IMR-90 (cell line): Measurements from ENCODE around the gene SPATA31A7.
"Not testable (repeated sequence)": the region's sequence is repeated elsewhere in the genome, so short reads cannot be mapped to it uniquely, and the experiment has no call there.

Experiments
- CHD1 ChIP-seq: IDR thresholded peaks from 2 replicates; pipeline ENCODE4 v1.6.1; 2012; ENCODE audit warnings: low read depth, low read length, improper control_type of control experiment
- FOS ChIP-seq: fragments of 150-350 bp; IDR thresholded peaks from 2 replicates; pipeline ENCODE4 v1.6.1; 2016; ENCODE audit warnings: low read depth, low read length
- MAFK ChIP-seq: IDR thresholded peaks from 2 replicates; pipeline ENCODE4 v1.6.1; 2012; ENCODE audit warnings: low read depth, low read length, improper control_type of control experiment
- MXI1 ChIP-seq: IDR thresholded peaks from 2 replicates; pipeline ENCODE4 v1.6.1; 2012; ENCODE audit warnings: low read depth, mild to moderate bottlenecking, low read length, moderate library complexity, borderline replicate concordance
- NFE2L2 ChIP-seq: fragments of 150-350 bp; IDR thresholded peaks from 2 replicates; pipeline ENCODE4 v1.6.1; 2016; ENCODE audit warnings: low read depth, mild to moderate bottlenecking, low read length
- POLR2A ChIP-seq: IDR thresholded peaks from 2 replicates; pipeline ENCODE4 v1.6.1; 2012; ENCODE audit warnings: mild to moderate bottlenecking, low read depth, low read length
- RAD21 ChIP-seq: IDR thresholded peaks from 2 replicates; pipeline ENCODE4 v1.6.1; 2012; ENCODE audit warnings: low read length, improper control_type of control experiment
- TF ChIP-seq, protein P1 (sequence below): conservative IDR thresholded peaks from 2 replicates; pipeline ENCODE4 v1.5.1; 2012; ENCODE audit warnings: mild to moderate bottlenecking, low read depth, low read length, improper control_type of control experiment
- TF ChIP-seq, protein P2 (sequence below): fragments of 150-350 bp; IDR thresholded peaks from 2 replicates; pipeline ENCODE4 v1.6.1; 2017; ENCODE audit warnings: mild to moderate bottlenecking, antibody characterized with exemption, low read length, low read depth

DNA sequence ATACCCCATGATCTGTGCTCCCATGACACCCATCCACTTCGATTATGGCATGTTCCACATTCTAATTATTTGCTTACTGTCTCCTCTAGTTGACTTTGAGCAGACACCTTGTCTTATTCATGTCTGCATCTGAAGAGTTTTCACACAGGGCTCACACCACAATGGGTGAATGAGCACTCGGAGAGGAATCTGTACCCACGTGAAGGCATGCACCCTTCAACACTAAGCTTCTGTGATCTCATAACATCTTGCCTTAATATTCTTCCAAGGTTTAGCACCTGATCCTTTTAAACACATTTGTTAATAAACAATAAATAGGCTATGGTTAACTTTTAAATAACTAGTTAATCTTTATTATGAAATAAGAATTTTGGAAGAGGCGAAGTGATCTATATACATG is 36.6 kb downstream of the SPATA31A7 start:
- TF ChIP-seq, protein P1, sequence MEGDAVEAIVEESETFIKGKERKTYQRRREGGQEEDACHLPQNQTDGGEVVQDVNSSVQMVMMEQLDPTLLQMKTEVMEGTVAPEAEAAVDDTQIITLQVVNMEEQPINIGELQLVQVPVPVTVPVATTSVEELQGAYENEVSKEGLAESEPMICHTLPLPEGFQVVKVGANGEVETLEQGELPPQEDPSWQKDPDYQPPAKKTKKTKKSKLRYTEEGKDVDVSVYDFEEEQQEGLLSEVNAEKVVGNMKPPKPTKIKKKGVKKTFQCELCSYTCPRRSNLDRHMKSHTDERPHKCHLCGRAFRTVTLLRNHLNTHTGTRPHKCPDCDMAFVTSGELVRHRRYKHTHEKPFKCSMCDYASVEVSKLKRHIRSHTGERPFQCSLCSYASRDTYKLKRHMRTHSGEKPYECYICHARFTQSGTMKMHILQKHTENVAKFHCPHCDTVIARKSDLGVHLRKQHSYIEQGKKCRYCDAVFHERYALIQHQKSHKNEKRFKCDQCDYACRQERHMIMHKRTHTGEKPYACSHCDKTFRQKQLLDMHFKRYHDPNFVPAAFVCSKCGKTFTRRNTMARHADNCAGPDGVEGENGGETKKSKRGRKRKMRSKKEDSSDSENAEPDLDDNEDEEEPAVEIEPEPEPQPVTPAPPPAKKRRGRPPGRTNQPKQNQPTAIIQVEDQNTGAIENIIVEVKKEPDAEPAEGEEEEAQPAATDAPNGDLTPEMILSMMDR: not testable (repeated sequence)
- TF ChIP-seq MAFK, FOS, MXI1, POLR2A, RAD21, CHD1, NFE2L2: not testable (repeated sequence)
- TF ChIP-seq, protein P2, sequence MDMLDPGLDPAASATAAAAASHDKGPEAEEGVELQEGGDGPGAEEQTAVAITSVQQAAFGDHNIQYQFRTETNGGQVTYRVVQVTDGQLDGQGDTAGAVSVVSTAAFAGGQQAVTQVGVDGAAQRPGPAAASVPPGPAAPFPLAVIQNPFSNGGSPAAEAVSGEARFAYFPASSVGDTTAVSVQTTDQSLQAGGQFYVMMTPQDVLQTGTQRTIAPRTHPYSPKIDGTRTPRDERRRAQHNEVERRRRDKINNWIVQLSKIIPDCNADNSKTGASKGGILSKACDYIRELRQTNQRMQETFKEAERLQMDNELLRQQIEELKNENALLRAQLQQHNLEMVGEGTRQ: not testable (repeated sequence)
